ENCODE data around the gene PDE3A.

Gene PDE3A

DNA sequence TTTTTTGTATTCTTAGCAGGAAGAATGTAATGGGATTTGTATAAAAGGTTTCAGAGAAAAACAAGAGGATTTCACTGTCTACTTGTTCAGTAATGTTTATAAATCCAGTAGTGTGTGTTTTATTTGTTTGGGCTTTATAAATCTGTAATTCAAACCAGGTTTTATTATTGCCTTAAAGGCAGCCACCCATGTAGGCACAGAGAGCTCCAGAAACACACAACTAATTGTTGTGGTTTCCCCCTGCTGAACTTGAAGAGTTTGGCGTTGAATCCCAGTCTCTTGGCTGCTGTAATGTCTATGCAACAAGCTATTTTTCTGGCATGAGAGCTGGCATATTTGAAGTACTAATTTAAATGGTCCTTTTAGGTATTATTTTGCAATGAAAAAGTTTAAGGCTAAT lies 263.4 kb downstream of the PDE3A start:
- in situ Hi-C loops (cut with HindIII; ENCODE audit: low pct_unique_long_range_greater_than_20kb, low sequenced_read_pairs), result no loop called here
- TF ChIP-seq JUND (IDR thresholded peaks at IDR 0.05; ENCODE audit: low read depth), result no peak
- DNase-seq (ENCODE audit: low read depth in 1 of 2, low spot score in 1 of 2), result no peak

- in situ Hi-C loops (cut with HindIII; ENCODE audit: low pct_unique_long_range_greater_than_20kb, low sequenced_read_pairs), result no loop called here
- no peak for TF ChIP-seq JUND (IDR thresholded peaks at IDR 0.05; ENCODE audit: low read depth)
- DNase-seq (ENCODE audit: low read depth in 1 of 2, low spot score in 1 of 2), result no peak
These were observed 272.8 kb downstream of the PDE3A start for GRCh38 chr12:20641106-20641505.

- TF ChIP-seq JUND (IDR thresholded peaks at IDR 0.05; ENCODE audit: low read depth), result no peak
- DNase-seq (ENCODE audit: low read depth in 1 of 2, low spot score in 1 of 2), result no peak
- in situ Hi-C loops (cut with HindIII; ENCODE audit: low pct_unique_long_range_greater_than_20kb, low sequenced_read_pairs), result no loop called here
These were observed 275.5 kb downstream of the PDE3A start for GRCh38 chr12:20643822-20644221.

DNA sequence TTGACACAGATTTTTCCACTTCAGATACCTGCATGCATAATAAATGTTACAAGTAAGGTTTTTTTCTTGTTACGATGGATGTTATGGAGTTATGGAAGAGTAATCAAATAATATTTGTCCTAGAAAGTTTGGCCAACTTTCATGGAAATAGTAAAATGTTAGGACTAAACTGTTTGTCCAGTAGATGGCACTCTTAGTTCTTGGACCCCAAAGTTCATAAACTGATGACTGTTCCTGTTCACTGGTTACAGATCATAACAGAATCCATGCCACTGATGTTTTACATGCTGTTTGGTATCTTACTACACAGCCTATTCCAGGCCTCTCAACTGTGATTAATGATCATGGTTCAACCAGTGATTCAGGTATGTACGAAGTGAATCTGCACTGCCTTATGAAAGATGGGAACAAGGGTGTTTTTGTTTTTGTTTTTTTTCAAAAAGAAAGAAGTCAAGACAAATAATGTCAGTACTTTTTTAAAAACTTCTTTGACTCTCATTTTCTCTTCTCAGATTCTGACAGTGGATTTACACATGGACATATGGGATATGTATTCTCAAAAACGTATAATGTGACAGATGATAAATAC lies 278.0 kb downstream of the PDE3A start:
- no peak for TF ChIP-seq JUND (IDR thresholded peaks at IDR 0.05; ENCODE audit: low read depth)
- DNase-seq (ENCODE audit: low read depth in 1 of 2, low spot score in 1 of 2), result peak; percentile 13 to 53
- in situ Hi-C loops (cut with HindIII; ENCODE audit: low pct_unique_long_range_greater_than_20kb, low sequenced_read_pairs), result no loop called here

DNA sequence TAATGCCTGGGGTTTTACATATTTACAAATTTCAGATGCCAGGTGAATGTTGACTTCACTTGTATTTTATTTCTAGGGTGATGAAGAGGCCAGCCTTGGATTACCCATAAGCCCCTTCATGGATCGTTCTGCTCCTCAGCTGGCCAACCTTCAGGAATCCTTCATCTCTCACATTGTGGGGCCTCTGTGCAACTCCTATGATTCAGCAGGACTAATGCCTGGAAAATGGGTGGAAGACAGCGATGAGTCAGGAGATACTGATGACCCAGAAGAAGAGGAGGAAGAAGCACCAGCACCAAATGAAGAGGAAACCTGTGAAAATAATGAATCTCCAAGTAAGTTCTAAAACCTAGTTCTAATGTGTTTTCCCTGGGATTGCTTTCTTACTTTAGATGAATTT lies 285.5 kb downstream of the PDE3A start:
- TF ChIP-seq JUND (IDR thresholded peaks at IDR 0.05; ENCODE audit: low read depth), result no peak
- DNase-seq (ENCODE audit: low read depth in 1 of 2, low spot score in 1 of 2), result no peak
- in situ Hi-C loops (cut with HindIII; ENCODE audit: low pct_unique_long_range_greater_than_20kb, low sequenced_read_pairs), result no loop called here

DNA sequence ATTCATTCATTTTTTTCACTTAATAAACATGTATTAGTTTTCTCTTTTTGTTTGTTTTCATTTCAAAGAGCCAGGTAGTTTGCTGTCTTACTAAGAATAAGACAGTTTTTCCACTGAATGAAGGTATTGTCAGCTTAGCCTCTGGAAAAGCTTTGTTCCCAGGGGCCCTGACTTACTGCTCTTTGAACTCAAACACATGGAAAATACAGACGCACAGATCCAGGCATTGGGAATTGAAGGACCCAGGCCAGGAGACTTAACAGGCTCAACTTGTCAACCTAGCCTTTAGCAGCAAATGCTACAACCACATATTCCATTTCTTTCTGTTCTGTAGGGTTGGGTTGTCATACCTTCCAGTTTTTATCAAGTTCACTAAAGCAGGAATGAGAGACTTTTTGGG lies 288.3 kb downstream of the PDE3A start:
- in situ Hi-C loops (cut with HindIII; ENCODE audit: low pct_unique_long_range_greater_than_20kb, low sequenced_read_pairs), result no loop called here
- no peak for DNase-seq (ENCODE audit: low read depth in 1 of 2, low spot score in 1 of 2)
- TF ChIP-seq JUND (IDR thresholded peaks at IDR 0.05; ENCODE audit: low read depth), result no peak

GRCh38 chr12:20657496-20657895 lies 289.2 kb downstream of the PDE3A start:
- in situ Hi-C loops (cut with HindIII; ENCODE audit: low pct_unique_long_range_greater_than_20kb, low sequenced_read_pairs), result no loop called here
- no peak for DNase-seq (ENCODE audit: low read depth in 1 of 2, low spot score in 1 of 2)
- TF ChIP-seq JUND (IDR thresholded peaks at IDR 0.05; ENCODE audit: low read depth), result no peak

- no peak for TF ChIP-seq JUND (IDR thresholded peaks at IDR 0.05; ENCODE audit: low read depth)
- in situ Hi-C loops (cut with HindIII; ENCODE audit: low pct_unique_long_range_greater_than_20kb, low sequenced_read_pairs), result no loop called here
- no peak for DNase-seq (ENCODE audit: low read depth in 1 of 2, low spot score in 1 of 2)
These were observed 313.0 kb downstream of the PDE3A start for GRCh38 chr12:20681334-20681733.

GRCh38 chr12:20695232-20695631 lies 326.9 kb downstream of the PDE3A start, which contains the start of gene SLCO1C1:
TSS of gene SLCO1C1 (plus strand) at chr12:20695332. CDS start at chr12:20699577, 4,245 bp downstream.
- DNase-seq (ENCODE audit: low read depth in 1 of 2, low spot score in 1 of 2), result no peak
- no peak for TF ChIP-seq JUND (IDR thresholded peaks at IDR 0.05; ENCODE audit: low read depth)
- in situ Hi-C loops (cut with HindIII; ENCODE audit: low pct_unique_long_range_greater_than_20kb, low sequenced_read_pairs), result no loop called here

DNA sequence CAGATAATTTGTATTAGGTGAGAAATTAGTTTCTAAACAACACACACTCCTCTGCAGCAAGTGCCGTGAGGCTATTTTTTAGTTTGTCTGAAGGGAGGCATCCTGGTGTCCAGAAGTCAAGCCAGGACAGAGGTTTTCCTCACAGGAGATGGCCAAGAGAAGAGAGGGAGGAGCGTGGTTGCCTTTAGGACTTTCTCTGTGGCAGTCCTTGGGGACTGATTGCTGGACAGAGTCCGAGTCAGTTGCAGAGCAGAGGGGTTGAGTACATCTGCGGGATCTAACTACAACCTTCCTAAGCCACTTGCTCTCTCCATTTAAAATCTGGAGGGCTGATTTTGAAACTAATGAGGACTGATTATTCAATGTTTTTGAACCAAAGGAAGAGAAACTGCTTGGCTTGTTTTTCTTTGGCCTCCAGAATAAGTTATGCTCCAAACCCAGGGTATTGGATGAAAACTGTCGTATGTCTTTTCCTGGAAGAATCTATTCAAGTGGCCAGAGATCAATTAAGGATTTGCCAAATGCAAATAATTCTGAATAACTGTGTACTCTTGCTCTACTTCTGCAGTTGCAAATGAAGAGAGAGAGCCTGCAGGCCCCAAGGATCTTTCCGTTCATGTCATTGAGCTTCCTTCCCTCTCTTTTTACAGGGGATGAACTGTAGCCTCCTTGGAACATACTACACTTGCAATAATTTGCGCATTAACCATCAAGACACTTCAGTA lies 328.0 kb downstream of the PDE3A start:
- in situ Hi-C loops (cut with HindIII; ENCODE audit: low pct_unique_long_range_greater_than_20kb, low sequenced_read_pairs), result no loop called here

DNA sequence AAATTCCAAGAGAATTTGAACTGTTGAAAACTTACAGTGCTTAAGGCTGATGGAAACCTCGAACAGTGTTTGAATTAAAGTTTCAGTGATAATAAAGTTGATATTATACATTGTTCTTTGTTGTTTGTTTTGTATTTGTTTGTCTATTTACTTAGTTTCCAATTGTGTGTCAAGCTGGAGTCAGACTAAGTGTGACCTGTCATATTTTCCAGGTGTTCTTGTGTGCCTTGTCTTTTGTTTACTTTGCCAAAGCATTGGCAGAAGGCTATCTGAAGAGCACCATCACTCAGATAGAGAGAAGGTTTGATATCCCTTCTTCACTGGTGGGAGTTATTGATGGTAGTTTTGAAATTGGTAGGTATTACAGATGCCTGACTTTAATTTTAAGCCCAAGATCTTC lies 332.8 kb downstream of the PDE3A start:
- in situ Hi-C loops (cut with HindIII; ENCODE audit: low pct_unique_long_range_greater_than_20kb, low sequenced_read_pairs), result no loop called here
- no peak for DNase-seq (ENCODE audit: low read depth in 1 of 2, low spot score in 1 of 2)
- TF ChIP-seq JUND (IDR thresholded peaks at IDR 0.05; ENCODE audit: low read depth), result no peak

More for the DNA sequence above, 328.0 kb downstream of the PDE3A start:
- TF ChIP-seq JUND (IDR thresholded peaks at IDR 0.05; ENCODE audit: low read depth), result no peak
- DNase-seq (ENCODE audit: low read depth in 1 of 2, low spot score in 1 of 2), result no peak

GRCh38 chr12:20704860-20705259 lies 336.5 kb downstream of the PDE3A start:
- TF ChIP-seq JUND (IDR thresholded peaks at IDR 0.05; ENCODE audit: low read depth), result no peak
- no peak for DNase-seq (ENCODE audit: low read depth in 1 of 2, low spot score in 1 of 2)
- in situ Hi-C loops (cut with HindIII; ENCODE audit: low pct_unique_long_range_greater_than_20kb, low sequenced_read_pairs), result no loop called here

DNA sequence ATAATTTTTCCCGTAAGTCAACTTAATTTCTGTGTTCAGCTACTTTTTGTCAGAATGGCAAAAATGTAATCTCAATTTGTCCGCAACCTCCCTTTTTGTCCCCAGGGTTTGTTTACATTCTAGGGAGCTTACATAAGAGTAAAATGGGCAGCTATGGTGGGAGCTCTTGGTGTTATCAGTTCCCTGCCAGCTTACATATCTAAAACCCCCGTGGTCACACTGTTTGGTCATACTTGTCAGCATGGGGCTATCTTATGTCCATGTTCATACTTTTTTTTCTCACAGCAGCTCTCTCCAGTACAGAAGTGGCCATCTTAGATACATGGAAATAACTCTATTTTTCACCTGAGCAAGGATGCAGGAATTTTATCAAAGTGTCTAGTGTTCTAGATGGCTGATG lies 343.5 kb downstream of the PDE3A start:
- in situ Hi-C loops (cut with HindIII; ENCODE audit: low pct_unique_long_range_greater_than_20kb, low sequenced_read_pairs), result no loop called here
- no peak for DNase-seq (ENCODE audit: low read depth in 1 of 2, low spot score in 1 of 2)
- TF ChIP-seq JUND (IDR thresholded peaks at IDR 0.05; ENCODE audit: low read depth), result no peak

Data from T47D (cell line).